ENCODE measurements around the gene PCDHB2. TPM values are rescaled to one million over a fixed set of nuclear protein-coding genes. Genes with fewer than 3 reads are reported as not detected.

The PCDHB2 gene
- total and polyA plus RNA-seq, 2 of the 8 experiments (the other 6 are each of a cell fraction or from before 2014, with no cell fraction given), result 28.8 to 29.2 TPM

DNA sequence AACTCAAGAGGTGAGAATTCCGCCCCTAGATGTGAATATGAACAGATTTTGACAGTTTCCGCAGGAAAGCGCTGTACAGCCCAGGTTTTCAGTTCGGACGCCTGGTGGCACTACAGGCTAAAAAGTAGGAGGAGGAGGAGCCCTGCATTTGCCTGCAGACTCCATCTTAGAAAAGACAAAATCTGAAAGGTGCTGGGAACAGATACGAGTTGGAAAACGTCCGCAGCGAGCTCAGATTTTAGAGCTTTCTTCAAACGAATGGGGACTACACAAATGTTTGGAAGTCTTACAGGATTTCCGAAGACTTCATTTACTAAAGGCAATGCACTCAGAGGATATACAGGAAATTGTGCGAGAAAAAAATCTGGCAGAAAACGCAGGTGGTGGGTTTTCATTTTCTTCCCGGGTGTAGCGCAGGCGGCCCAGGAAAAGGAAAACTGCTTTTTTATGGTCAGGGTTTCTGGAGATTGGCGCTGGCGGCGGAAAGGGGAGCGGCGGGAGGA is 9.9 kb upstream of the PCDHB2 start:
- Histone ChIP-seq H3K4me3 (ENCODE audit: extremely low read depth in 1 of 4, insufficient read depth in 2 of 4, low read depth in 3 of 4, low read length in 4 of 4) (peak overlapping the region; percentile 45 to 74 (median 62); a peak in 7 of 8 replicates), H3K23me2 (ENCODE audit: low read depth, low read length) (no peaks in the 10 kb centered on the region; the same call in 1 of the 2 replicates), H2BK20ac (ENCODE audit: low read length) (no peak overlapping the region), H2BK15ac (ENCODE audit: low read length) (no peak overlapping the region), H4K8ac (ENCODE audit: extremely low read depth, insufficient read depth, low read length) (peak overlapping the region; percentile 11; the same call in 1 of the 2 replicates), H2AFZ (ENCODE audit: low read length) (peak overlapping the region; percentile 87), H4K5ac (ENCODE audit: insufficient read length, low read depth, low read length) (no peak overlapping the region), H3K36me3 (ENCODE audit: control insufficient read depth in 2 of 4, insufficient read depth in 4 of 4, low read length in 3 of 4) (no peaks in the 10 kb centered on the region; a peak in 1 of 8 replicates), H3K27me3 (replicated peaks in 1 of 4; ENCODE audit: control insufficient read depth in 3 of 4, extremely low read depth in 1 of 4, insufficient read depth in 3 of 4, low read length in 3 of 4) (no peaks in the 10 kb centered on the region), H3K4me2 (ENCODE audit: insufficient read depth in 1 of 2, low read depth in 2 of 2, low read length in 2 of 2) (peak overlapping the region; percentile 64 to 76), H3K9ac (replicated peaks in 1 of 4; ENCODE audit: extremely low read depth in 1 of 4, low read depth in 3 of 4, low read length in 3 of 4) (peak overlapping the region in 3 of 4 experiments; percentile 73 to 92 (median 74); a peak in 5 of 7 replicates), H3K56ac (replicated peaks; ENCODE audit: insufficient read length, low read depth, low read length) (no peak overlapping the region), H2BK5ac (ENCODE audit: low read depth, low read length) (no peak overlapping the region), H3K9me3 (ENCODE audit: insufficient read depth in 2 of 2, low read depth in 1 of 2, low read length in 1 of 2) (no peaks in the 10 kb centered on the region; a peak in 1 of 4 replicates), H3K27ac (ENCODE audit: low read depth, low read length) (peak overlapping the region; percentile 68), H3K23ac (ENCODE audit: insufficient read length) (no peak overlapping the region), H4K20me1 (replicated peaks in 1 of 2; ENCODE audit: control insufficient read depth in 1 of 2, insufficient read depth in 2 of 2, low read length in 2 of 2) (no peaks in the 10 kb centered on the region), H3K79me2 (ENCODE audit: control insufficient read depth in 1 of 2, insufficient read depth in 2 of 2, low read length in 2 of 2) (no peaks in the 10 kb centered on the region), H2BK12ac (ENCODE audit: low read depth, low read length) (no peak overlapping the region), H3K79me1 (ENCODE audit: low read depth, low read length) (no peaks in the 10 kb centered on the region), H3K4me1 (replicated peaks in 1 of 4; ENCODE audit: control insufficient read depth in 3 of 4, insufficient read depth in 4 of 4, low read length in 3 of 4) (peaks cover 0 to 4% (median 0%) of the 10 kb centered on the region in 4 experiments; a peak in 1 of 7 replicates), H2AK5ac (ENCODE audit: low read depth, low read length) (no peak overlapping the region), H4K91ac (replicated peaks; ENCODE audit: insufficient read length, low read length) (peak overlapping the region; percentile 52), H3K4ac (replicated peaks; ENCODE audit: insufficient read length, low read depth, low read length) (no peak overlapping the region), H2BK120ac (replicated peaks; ENCODE audit: low read depth, low read length) (no peak overlapping the region), H3K14ac (ENCODE audit: insufficient read length) (no peak overlapping the region), H3K18ac (ENCODE audit: extremely low read depth, low read length) (peak overlapping the region; percentile 57; the same call in 1 of the 2 replicates)
- FAIRE-seq, result peak; percentile 91
- ChIA-PET CTCF (ENCODE audit: partially characterized antibody) (interaction anchor here (0.5 to 3.4 kb wide), 23 partner anchors 9 to 479 kb away, joined by 3 to 24 read pairs (median 4); partner anchors contain the start of genes PCDHA10, PCDHB10, PCDHB16 and PCDHB2), POLR2A (ENCODE audit: partially characterized antibody) (interaction anchor here (1.0 kb wide), 1 partner anchor 16 kb away, joined by 3 read pairs; no protein-coding TSS in a partner anchor)
- WGBS, 2 experiments (ENCODE audit: extremely low coverage in 1 of 2, insufficient coverage in 1 of 2, insufficient read length in 1 of 2, insufficient replicate concordance in 2 of 2, low coverage in 1 of 2, low lambda C conversion rate in 2 of 2, missing lambda C conversion rate in 1 of 2), result 33% methylated on average over 21 of the region's 21 CpGs; no CpG with 5 or more reads in 1 of the 2 experiments
- DNase-seq (ENCODE audit: low read depth in 1 of 2, low spot score in 2 of 2), result peak; percentile 44 to 66
- TF ChIP-seq HDAC6 (IDR thresholded peaks at IDR 0.05; ENCODE audit: low read depth, low read length), result no peak
- no peak for TF ChIP-seq NRF1 (IDR thresholded peaks at IDR 0.05; ENCODE audit: low read depth, low read length)
- peak; percentile 64 to 80 (median 73) for TF ChIP-seq CTCF (IDR thresholded peaks at IDR 0.05; ENCODE audit: control extremely low read depth in 1 of 3, insufficient read depth in 1 of 3, low read depth in 1 of 3, low read length in 3 of 3)
- TF ChIP-seq KDM5A (IDR thresholded peaks at IDR 0.05; ENCODE audit: low read length), result no peak
- no peak for TF ChIP-seq JUN (IDR thresholded peaks at IDR 0.05; ENCODE audit: low read depth, low read length)
- no peak for TF ChIP-seq CEBPB (IDR thresholded peaks at IDR 0.05; ENCODE audit: low read depth, low read length)
- no peak for TF ChIP-seq RNF2 (IDR thresholded peaks at IDR 0.05; ENCODE audit: borderline replicate concordance, low read depth, low read length, missing control alignments, poor library complexity, severe bottlenecking)
- TF ChIP-seq CBX5 (IDR thresholded peaks at IDR 0.05; ENCODE audit: low read depth, low read length), result no peak
- TF ChIP-seq ASH2L (IDR thresholded peaks at IDR 0.05; ENCODE audit: low read length), result peak; percentile 39
- TF ChIP-seq EZH2 (IDR thresholded peaks at IDR 0.05; ENCODE audit: low read depth, low read length, severe bottlenecking), result no peak
